OCI-LY7 (cell line): ENCODE measurements around the gene PNCK. TPM values are rescaled to one million over a fixed set of nuclear protein-coding genes. Genes with fewer than 3 reads are reported as not detected.

Experiments
- BruUV-seq: library from RNA; stranded (reverse); fragments of 400-500 nt; replicated peaks from 2 replicates; lab custom pipeline; 2021; lab: Mats Ljungman, UMichigan
- CTCF ChIA-PET: fragments of 300-600 bp; sonication (Branson Sonifier 250); formaldehyde crosslinking; loops from one replicate; lab custom pipeline; 2022; ENCODE audit warnings: antibody characterized with exemption; ENCODE audit not compliant: unreplicated experiment; lab: Charles Lee
- POLR2A ChIA-PET: fragments of 300-600 bp; sonication (Branson Sonifier 250); formaldehyde crosslinking; loops from one replicate; lab custom pipeline; 2022; ENCODE audit warnings: antibody characterized with exemption; lab: Charles Lee
- DNase-seq: peaks from one replicate; pipeline ENCODE4 v3.0.0-alpha.2; 2015; ENCODE audit warnings: low spot score
- H2AFZ ChIP-seq: fragments of 200-600 bp; sonication (generic), shearing (Covaris generic); 2 replicates; pipeline ENCODE4 v1.6.1; 2014; ENCODE audit warnings: mild to moderate bottlenecking, antibody characterized with exemption, low read length, moderate library complexity
- H3K27ac ChIP-seq: fragments of 200-600 bp; sonication (generic); 2 replicates; pipeline ENCODE4 v1.5.1; 2014; ENCODE audit warnings: mixed run types, low read depth, mild to moderate bottlenecking, moderate library complexity, low read length, inconsistent platforms; ENCODE audit not compliant: poor library complexity, severe bottlenecking
- H3K36me3 ChIP-seq: fragments of 200-600 bp; sonication (generic); 2 replicates; pipeline ENCODE4 v1.6.1; 2014; ENCODE audit warnings: mild to moderate bottlenecking, antibody characterized with exemption, low read length, moderate library complexity, mixed read lengths; ENCODE audit not compliant: insufficient read depth
- H3K4me1 ChIP-seq: fragments of 200-600 bp; sonication (generic); 2 replicates; pipeline ENCODE4 v1.5.1; 2014; ENCODE audit warnings: mild to moderate bottlenecking, low read length; ENCODE audit not compliant: insufficient read depth, poor library complexity, severe bottlenecking
- H3K4me2 ChIP-seq: fragments of 200-600 bp; sonication (generic); 2 replicates; pipeline ENCODE4 v1.6.1; 2014; ENCODE audit warnings: mild to moderate bottlenecking, low read length
- H3K4me3 ChIP-seq: fragments of 200-600 bp; sonication (generic); 2 replicates; pipeline ENCODE4 v1.5.1; 2014; ENCODE audit warnings: mild to moderate bottlenecking, low read depth, low read length; ENCODE audit not compliant: poor library complexity, severe bottlenecking
- H3K79me2 ChIP-seq: fragments of 200-600 bp; sonication (generic); 2 replicates; pipeline ENCODE4 v1.6.1; 2016; ENCODE audit warnings: low read depth, mild to moderate bottlenecking, low read length, moderate library complexity, mixed read lengths; ENCODE audit not compliant: insufficient read depth
- H3K9me2 ChIP-seq: fragments of 200-600 bp; sonication (generic); 2 replicates; pipeline ENCODE4 v1.6.1; 2016; ENCODE audit warnings: mild to moderate bottlenecking, low read length, mixed read lengths; ENCODE audit not compliant: insufficient read depth
- H3K9me3 ChIP-seq: fragments of 200-600 bp; sonication (generic); 2 replicates; pipeline ENCODE4 v1.6.1; 2014; ENCODE audit warnings: mild to moderate bottlenecking, mixed run types, low read length, mixed read lengths
- H4K20me1 ChIP-seq: fragments of 200-600 bp; sonication (generic); 2 replicates; pipeline ENCODE4 v1.6.1; 2014; ENCODE audit warnings: mild to moderate bottlenecking, antibody characterized with exemption, low read length, moderate library complexity, mixed read lengths; ENCODE audit not compliant: insufficient read depth
- CTCF ChIP-seq: fragments of 200-600 bp; sonication (generic); conservative IDR thresholded peaks from 2 replicates; pipeline ENCODE4 v1.5.1; 2014; ENCODE audit warnings: mild to moderate bottlenecking, antibody characterized with exemption, low read length, moderate library complexity, mixed read lengths
- EZH2phosphoT487 ChIP-seq: fragments of 200-600 bp; sonication (generic); IDR thresholded peaks from 2 replicates; pipeline ENCODE4 v1.6.1; 2018; ENCODE audit warnings: low read depth, borderline replicate concordance, mild to moderate bottlenecking, mixed run types, antibody characterized with exemption, low read length, moderate library complexity, mixed read lengths
- intact Hi-C: fragments of 100-400 bp; cut with micrococcal nuclease; formaldehyde crosslinking; loops from one replicate; pipeline ENCODE4 v1.10.0; 2022; ENCODE audit not compliant: unreplicated experiment
- total RNA-seq, 2 experiments: library from RNA; depleted of rRNA in 1 of 2; stranded (reverse); fragments of >200 nt in 1 of 2; shearing (Covaris generic) in 1 of 2; gene quantifications; 2 replicates each; pipeline ENCODE4 v1.2.3, GENCODE V29; 2014 to 2022

Gene PNCK
- total RNA-seq, 2 experiments from 2014 or later: 0.19 TPM; not detected in 1

DNA sequence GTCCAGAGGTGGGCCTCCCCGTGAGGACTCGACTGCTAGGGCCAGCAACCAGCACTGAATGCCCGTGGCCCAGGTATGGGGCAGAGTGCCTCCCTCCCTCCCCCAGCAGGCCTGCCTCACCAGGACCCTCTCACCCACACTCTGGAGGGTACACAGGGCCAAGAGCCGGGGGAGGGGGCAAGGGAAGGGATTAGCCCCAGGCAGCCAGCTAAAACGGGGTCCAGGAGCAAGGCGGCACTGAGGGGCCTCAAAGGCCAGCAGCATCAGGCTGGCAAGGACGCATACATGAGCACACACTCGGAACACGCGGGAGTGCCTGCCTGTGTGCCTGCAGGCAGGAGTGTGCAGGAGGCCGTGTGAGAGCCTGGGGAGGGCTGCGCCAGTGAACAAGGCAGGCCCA, 44.9 kb downstream of the PNCK start:
- Histone ChIP-seq H3K4me1 (no peaks in the 10 kb centered on the region), H3K27ac (no peak overlapping the region), H2AFZ (no peak overlapping the region), H3K4me2 (no peak overlapping the region), H4K20me1 (no peaks in the 10 kb centered on the region), H3K4me3 (no peak overlapping the region), H3K9me3 (no peaks in the 10 kb centered on the region), H3K9me2 (no peaks in the 10 kb centered on the region), H3K36me3 (no peaks in the 10 kb centered on the region), H3K79me2 (no peaks in the 10 kb centered on the region)
- POLR2A ChIA-PET: no interaction called here
- BruUV-seq: no TSS peak
- DNase-seq: no peak
- CTCF ChIA-PET: no interaction called here
- TF ChIP-seq CTCF (no peak), EZH2phosphoT487 (no peak)
- intact Hi-C loops: no loop called here

DNA sequence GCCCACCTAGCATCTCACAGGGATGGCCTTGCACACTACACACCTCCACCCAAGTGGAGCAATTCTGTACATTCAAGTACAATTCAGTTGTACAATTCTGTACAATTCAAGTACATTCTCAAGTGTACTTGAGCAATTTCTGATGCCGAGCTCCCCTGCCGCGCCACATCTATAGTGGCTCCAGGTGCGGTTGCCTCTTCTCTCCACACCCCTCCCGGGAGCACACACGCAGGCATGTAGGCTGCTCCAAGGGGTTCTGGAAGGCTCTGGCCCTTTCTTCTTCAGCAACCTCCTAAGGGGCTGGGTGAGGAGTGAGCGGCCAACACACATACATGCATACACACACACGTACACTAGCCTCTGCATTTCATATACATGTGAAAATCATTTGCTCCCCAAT, 45.5 kb downstream of the PNCK start:
- Histone ChIP-seq H3K36me3 (no peaks in the 10 kb centered on the region), H3K4me2 (no peak overlapping the region), H3K4me1 (no peaks in the 10 kb centered on the region), H3K27ac (no peak overlapping the region), H2AFZ (no peak overlapping the region), H4K20me1 (no peaks in the 10 kb centered on the region), H3K4me3 (no peak overlapping the region), H3K79me2 (no peaks in the 10 kb centered on the region), H3K9me3 (no peaks in the 10 kb centered on the region), H3K9me2 (no peaks in the 10 kb centered on the region)
- DNase-seq: no peak
- intact Hi-C loops: no loop called here
- ChIA-PET POLR2A (no interaction called here), CTCF (no interaction called here)
- BruUV-seq: no TSS peak
- TF ChIP-seq EZH2phosphoT487 (no peak), CTCF (no peak)

DNA sequence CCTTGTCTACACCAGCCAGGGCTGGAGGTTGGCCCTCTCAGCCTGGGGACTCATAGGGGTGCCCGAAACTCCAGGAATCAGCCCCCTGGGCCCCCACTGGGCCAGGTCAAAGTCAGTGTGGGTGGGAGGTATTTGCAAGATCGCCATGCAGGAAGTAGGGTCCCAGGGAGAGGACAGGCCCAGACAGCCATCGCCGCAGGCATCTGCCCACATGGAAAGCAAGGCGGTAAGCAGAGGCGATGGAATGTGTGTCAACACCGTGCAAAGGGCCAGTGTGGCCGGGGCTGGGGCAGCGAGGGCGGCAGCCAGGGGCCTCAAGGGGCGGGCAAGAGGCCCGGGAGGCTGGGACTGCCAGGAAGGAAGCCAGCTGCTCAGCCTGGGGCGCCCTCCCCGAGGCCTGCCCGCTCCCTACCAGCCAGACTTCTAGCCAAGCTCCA, 45.9 kb downstream of the PNCK start:
- BruUV-seq: no TSS peak
- Histone ChIP-seq H3K4me1 (no peaks in the 10 kb centered on the region), H3K4me3 (no peak overlapping the region), H3K79me2 (no peaks in the 10 kb centered on the region), H3K9me3 (no peaks in the 10 kb centered on the region), H3K4me2 (no peak overlapping the region), H3K36me3 (no peaks in the 10 kb centered on the region), H3K9me2 (no peaks in the 10 kb centered on the region), H3K27ac (no peak overlapping the region), H2AFZ (no peak overlapping the region), H4K20me1 (no peaks in the 10 kb centered on the region)
- POLR2A ChIA-PET: no interaction called here
- no peak for DNase-seq
- no peak for TF ChIP-seq CTCF
- no peak for TF ChIP-seq EZH2phosphoT487
- intact Hi-C loops: no loop called here
- CTCF ChIA-PET: no interaction called here
